PC-3 (cell line): ENCODE data around the gene USP28. TPM values are rescaled to one million over a fixed set of nuclear protein-coding genes. Genes with fewer than 3 reads are reported as not detected.
"Not testable (repeated sequence)": the region's sequence is repeated elsewhere in the genome, so short reads cannot be mapped to it uniquely, and the experiment has no call there.

ENCODE experiments used
- ATAC-seq: fragments of 200-7000 bp; cut with Tn5 transposase; 2 replicates; pipeline ENCODE4 v1.9.1; 2020; ENCODE audit warnings: mild to moderate bottlenecking, moderate library complexity
- BruUV-seq: library from RNA; stranded (reverse); fragments of 400-500 nt; replicated peaks from 2 replicates; lab custom pipeline; 2021; lab: Mats Ljungman, UMichigan
- CTCF ChIA-PET: fragments of 300-600 bp; sonication (Branson Sonifier 250); formaldehyde crosslinking; loops from one replicate; lab custom pipeline; 2022; ENCODE audit warnings: antibody characterized with exemption; lab: Charles Lee
- POLR2A ChIA-PET: fragments of 300-600 bp; sonication (Branson Sonifier 250); formaldehyde crosslinking; loops from one replicate; lab custom pipeline; 2022; ENCODE audit warnings: antibody characterized with exemption; ENCODE audit not compliant: unreplicated experiment; lab: Charles Lee
- DNase-seq: peaks from one replicate; pipeline ENCODE4 v3.0.0-alpha.2; 2015
- H2AFZ ChIP-seq: fragments of 300-600 bp; sonication (generic); 2 replicates; pipeline ENCODE4 v1.6.0; 2016; ENCODE audit warnings: antibody characterized with exemption, low read length
- H3F3A ChIP-seq: fragments of 300-600 bp; sonication (generic); one replicate; pipeline ENCODE4 v1.6.0; 2017; ENCODE audit warnings: antibody characterized with exemption, low read length, control low read depth, mild to moderate bottlenecking; ENCODE audit not compliant: unreplicated experiment
- H3K27ac ChIP-seq: fragments of 300-600 bp; sonication (generic); 2 replicates; pipeline ENCODE4 v1.5.1; 2016; ENCODE audit warnings: mild to moderate bottlenecking, low read length
- H3K27me3 ChIP-seq: fragments of 300-600 bp; sonication (generic); 2 replicates; pipeline ENCODE4 v1.6.1; 2016; ENCODE audit warnings: low read length, mixed read lengths
- H3K36me3 ChIP-seq: fragments of 300-600 bp; sonication (generic); 2 replicates; pipeline ENCODE4 v1.6.1; 2016; ENCODE audit warnings: low read depth, mixed run types, low read length, mixed read lengths
- H3K4me1 ChIP-seq: fragments of 300-600 bp; sonication (generic); 2 replicates; pipeline ENCODE4 v1.5.1; 2016; ENCODE audit warnings: low read length; ENCODE audit not compliant: insufficient read depth
- H3K4me2 ChIP-seq: fragments of 300-600 bp; sonication (generic); 2 replicates; pipeline ENCODE4 v1.6.0; 2016; ENCODE audit warnings: low read length
- H3K4me3 ChIP-seq: fragments of 300-600 bp; sonication (generic); 2 replicates; pipeline ENCODE4 v1.5.1; 2016; ENCODE audit warnings: mild to moderate bottlenecking, low read length, mixed read lengths
- H3K79me2 ChIP-seq: fragments of 300-600 bp; sonication (generic); 2 replicates; pipeline ENCODE4 v1.6.1; 2017; ENCODE audit warnings: low read length, mixed read lengths
- H3K9ac ChIP-seq: fragments of 300-600 bp; sonication (generic); 2 replicates; pipeline ENCODE4 v1.6.0; 2016; ENCODE audit warnings: mild to moderate bottlenecking, low read length
- H3K9me2 ChIP-seq: fragments of 300-600 bp; sonication (generic); replicated peaks from 2 replicates; pipeline ENCODE4 v1.6.1; 2016; ENCODE audit warnings: mixed run types, low read length, mixed read lengths
- H3K9me3 ChIP-seq: fragments of 300-600 bp; sonication (generic); 2 replicates; pipeline ENCODE4 v1.6.1; 2016; ENCODE audit warnings: low read length, mixed read lengths
- H4K20me1 ChIP-seq: fragments of 300-600 bp; sonication (generic); 2 replicates; pipeline ENCODE4 v1.6.1; 2016; ENCODE audit warnings: low read length, mixed read lengths
- EZH2 ChIP-seq: fragments of 300-600 bp; sonication (generic); IDR thresholded peaks from one replicate; pipeline ENCODE4 v1.6.1; 2017; ENCODE audit warnings: antibody characterized with exemption, mild to moderate bottlenecking, low read length; ENCODE audit not compliant: unreplicated experiment
- EZH2phosphoT487 ChIP-seq: fragments of 300-600 bp; sonication (generic); IDR thresholded peaks from 2 replicates; pipeline ENCODE4 v1.6.1; 2018; ENCODE audit warnings: mild to moderate bottlenecking, antibody characterized with exemption, low read length, borderline replicate concordance
- intact Hi-C: fragments of 100-400 bp; cut with micrococcal nuclease; formaldehyde crosslinking; loops from 2 replicates; pipeline ENCODE4 v1.9.0; 2023
- total RNA-seq: library from RNA; depleted of rRNA; stranded (reverse); fragments of >200 nt; gene quantifications from 2 replicates; pipeline ENCODE4 v1.2.3, GENCODE V29; 2014
- TF ChIP-seq, protein P1 (sequence below): fragments of 300-600 bp; sonication (generic); conservative IDR thresholded peaks from 2 replicates; pipeline ENCODE4 v1.5.1; 2017; ENCODE audit warnings: antibody characterized with exemption, low read depth, mild to moderate bottlenecking, low read length

Gene USP28
- total RNA-seq, 1 experiment from 2014 or later, result 27.7 TPM

DNA sequence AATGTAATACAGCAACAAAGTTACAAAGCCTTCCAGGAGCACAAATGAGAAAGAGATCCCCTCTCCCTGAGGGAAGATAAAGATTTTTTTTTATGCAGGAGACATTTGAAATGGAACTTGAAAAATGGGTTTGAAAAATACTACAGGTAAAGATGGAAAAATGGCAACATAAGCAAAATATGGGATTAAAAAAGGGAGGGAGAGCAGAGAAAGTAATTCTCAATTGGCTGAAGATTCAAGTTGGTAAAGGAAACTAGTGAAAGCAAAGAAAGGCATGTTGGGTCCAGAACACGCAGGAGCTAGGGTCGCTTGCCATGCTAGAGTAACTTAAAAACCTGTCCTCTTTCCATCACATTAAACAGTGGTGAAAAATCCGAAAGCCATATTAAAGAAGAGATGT is 103.4 kb downstream of the USP28 start:
- BruUV-seq, result no TSS peak
- no peaks in the 10 kb centered on the region for H3F3A ChIP-seq
- H3K79me2 ChIP-seq, result peaks cover 42% of the 10 kb centered on the region
- ATAC-seq (no peak), DNase-seq (no peak)
- peaks cover 19% of the 10 kb centered on the region for H3K36me3 ChIP-seq
- no peaks in the 10 kb centered on the region for H3K9me3 ChIP-seq
- peaks cover 11% of the 10 kb centered on the region for H3K4me1 ChIP-seq
- ChIA-PET POLR2A (no interaction called here), CTCF (no interaction called here)
- H3K9me2 ChIP-seq, result no peaks in the 10 kb centered on the region
- H3K9ac ChIP-seq, result peak overlapping the region; percentile 94; the same call in 1 of the 2 replicates
- peak overlapping the region; percentile 91 for H3K4me3 ChIP-seq
- no peak overlapping the region for H2AFZ ChIP-seq
- no peaks in the 10 kb centered on the region for H4K20me1 ChIP-seq
- H3K27ac ChIP-seq, result no peak overlapping the region
- peak overlapping the region; percentile 85 for H3K4me2 ChIP-seq
- intact Hi-C loops, result loop anchor here (2.0 kb wide), 1 partner anchor 103 kb away; the partner anchor contains the start of gene USP28
- no peaks in the 10 kb centered on the region for H3K27me3 ChIP-seq
- TF ChIP-seq EZH2 (no peak), EZH2phosphoT487 (no peak)
- TF ChIP-seq, protein P1, sequence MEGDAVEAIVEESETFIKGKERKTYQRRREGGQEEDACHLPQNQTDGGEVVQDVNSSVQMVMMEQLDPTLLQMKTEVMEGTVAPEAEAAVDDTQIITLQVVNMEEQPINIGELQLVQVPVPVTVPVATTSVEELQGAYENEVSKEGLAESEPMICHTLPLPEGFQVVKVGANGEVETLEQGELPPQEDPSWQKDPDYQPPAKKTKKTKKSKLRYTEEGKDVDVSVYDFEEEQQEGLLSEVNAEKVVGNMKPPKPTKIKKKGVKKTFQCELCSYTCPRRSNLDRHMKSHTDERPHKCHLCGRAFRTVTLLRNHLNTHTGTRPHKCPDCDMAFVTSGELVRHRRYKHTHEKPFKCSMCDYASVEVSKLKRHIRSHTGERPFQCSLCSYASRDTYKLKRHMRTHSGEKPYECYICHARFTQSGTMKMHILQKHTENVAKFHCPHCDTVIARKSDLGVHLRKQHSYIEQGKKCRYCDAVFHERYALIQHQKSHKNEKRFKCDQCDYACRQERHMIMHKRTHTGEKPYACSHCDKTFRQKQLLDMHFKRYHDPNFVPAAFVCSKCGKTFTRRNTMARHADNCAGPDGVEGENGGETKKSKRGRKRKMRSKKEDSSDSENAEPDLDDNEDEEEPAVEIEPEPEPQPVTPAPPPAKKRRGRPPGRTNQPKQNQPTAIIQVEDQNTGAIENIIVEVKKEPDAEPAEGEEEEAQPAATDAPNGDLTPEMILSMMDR, result no peak

DNA sequence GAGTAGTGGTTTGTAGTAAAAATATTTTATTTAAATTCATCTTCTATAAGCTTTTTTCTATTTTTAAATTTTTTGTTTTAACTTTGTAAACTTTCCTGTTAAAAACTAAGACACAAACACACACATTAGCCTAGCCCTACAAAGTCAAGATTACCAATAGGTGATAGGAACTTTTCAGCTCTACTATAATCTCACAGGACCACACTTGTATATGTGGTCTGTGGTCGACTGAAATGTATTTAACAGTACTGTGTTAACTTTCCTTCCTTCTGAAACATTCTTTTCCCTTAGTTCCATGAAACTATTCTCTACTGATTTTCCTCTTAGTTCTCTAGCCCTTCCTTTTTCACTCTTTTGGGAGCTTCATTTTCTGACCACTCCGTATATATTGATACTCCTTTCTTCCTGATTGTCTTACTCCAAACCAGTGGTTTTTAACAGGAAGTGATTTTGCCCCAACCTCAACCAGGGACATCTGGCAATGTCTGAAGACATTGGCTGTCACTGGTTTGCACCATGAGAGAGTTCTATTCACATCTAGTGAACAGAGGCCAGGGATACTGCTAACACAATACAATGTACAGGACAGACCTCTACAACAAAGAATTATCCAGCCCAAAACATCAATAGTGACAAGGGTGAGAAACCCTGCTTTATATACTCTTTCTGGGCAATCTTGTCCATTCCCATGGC is 110.7 kb downstream of the USP28 start:
- POLR2A ChIA-PET, result no interaction called here
- no peak for TF ChIP-seq EZH2
- TF ChIP-seq, protein P1, result no peak
- no peak for TF ChIP-seq EZH2phosphoT487
- Histone ChIP-seq H3F3A (no peaks in the 10 kb centered on the region), H3K79me2 (peaks cover 48% of the 10 kb centered on the region), H3K4me3 (no peak overlapping the region), H2AFZ (no peak overlapping the region), H3K36me3 (peaks cover 50% of the 10 kb centered on the region), H3K9ac (no peak overlapping the region), H3K27me3 (no peaks in the 10 kb centered on the region), H3K9me3 (no peaks in the 10 kb centered on the region), H4K20me1 (peaks cover 9% of the 10 kb centered on the region; the same call in 1 of the 2 replicates), H3K4me2 (no peak overlapping the region), H3K4me1 (no peaks in the 10 kb centered on the region), H3K27ac (no peak overlapping the region), H3K9me2 (no peaks in the 10 kb centered on the region)
- no peak for ATAC-seq
- DNase-seq, result no peak
- intact Hi-C loops, result no loop called here
- CTCF ChIA-PET, result no interaction called here
- BruUV-seq, result no TSS peak

DNA sequence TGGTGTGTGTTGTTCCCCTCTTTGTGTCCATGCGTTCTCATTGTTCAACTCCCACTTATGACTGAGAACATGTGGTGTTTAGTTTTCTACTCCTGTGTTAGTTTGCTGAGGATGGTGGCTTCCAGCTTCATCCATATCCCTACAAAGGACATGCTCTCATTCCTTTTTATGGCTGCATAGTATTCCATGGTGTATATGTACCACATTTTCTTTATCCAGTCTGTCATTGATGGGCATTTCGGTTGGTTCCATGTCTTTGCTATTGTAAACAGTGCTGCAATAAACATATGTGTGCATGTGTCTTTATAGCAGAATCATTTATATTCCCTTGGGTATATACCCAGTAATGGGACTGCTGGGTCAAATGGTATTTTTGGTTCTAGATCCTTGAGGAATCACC is 112.3 kb downstream of the USP28 start:
- POLR2A ChIA-PET, H3K9ac ChIP-seq, H4K20me1 ChIP-seq, intact Hi-C loops, H3K4me3 ChIP-seq, H2AFZ ChIP-seq, CTCF ChIA-PET, H3F3A ChIP-seq, H3K4me1 ChIP-seq, DNase-seq, BruUV-seq, ATAC-seq, H3K9me2 ChIP-seq, H3K4me2 ChIP-seq, H3K27ac ChIP-seq, H3K27me3 ChIP-seq, H3K9me3 ChIP-seq: not testable (repeated sequence)
- Histone ChIP-seq H3K79me2 (peaks cover 43% of the 10 kb centered on the region), H3K36me3 (peaks cover 48% of the 10 kb centered on the region)
